Tibial nerve (tissue), 4 donors: ENCODE data around the gene POU6F2.

Source experiments
- EP300 ChIP-seq, 2 donors: sonication (generic); formaldehyde crosslinking; IDR thresholded peaks; one replicate each; pipeline ENCODE4 v1.6.1; 2017; ENCODE audit warnings: antibody characterized with exemption in 2 of 2, mild to moderate bottlenecking in 1 of 2
- TF ChIP-seq, protein P1 (sequence below), 5 experiments: fragments of 200-600 bp in 3 of 5; fragments of 450-650 bp in 2 of 5; sonication (generic) in 3 of 5; IDR thresholded peaks; one replicate each; pipeline ENCODE4 v1.5.1; 2016 to 2019; ENCODE audit warnings: antibody characterized with exemption in 5 of 5, mild to moderate bottlenecking in 3 of 5, moderate library complexity in 2 of 5

- TF ChIP-seq, protein P1, sequence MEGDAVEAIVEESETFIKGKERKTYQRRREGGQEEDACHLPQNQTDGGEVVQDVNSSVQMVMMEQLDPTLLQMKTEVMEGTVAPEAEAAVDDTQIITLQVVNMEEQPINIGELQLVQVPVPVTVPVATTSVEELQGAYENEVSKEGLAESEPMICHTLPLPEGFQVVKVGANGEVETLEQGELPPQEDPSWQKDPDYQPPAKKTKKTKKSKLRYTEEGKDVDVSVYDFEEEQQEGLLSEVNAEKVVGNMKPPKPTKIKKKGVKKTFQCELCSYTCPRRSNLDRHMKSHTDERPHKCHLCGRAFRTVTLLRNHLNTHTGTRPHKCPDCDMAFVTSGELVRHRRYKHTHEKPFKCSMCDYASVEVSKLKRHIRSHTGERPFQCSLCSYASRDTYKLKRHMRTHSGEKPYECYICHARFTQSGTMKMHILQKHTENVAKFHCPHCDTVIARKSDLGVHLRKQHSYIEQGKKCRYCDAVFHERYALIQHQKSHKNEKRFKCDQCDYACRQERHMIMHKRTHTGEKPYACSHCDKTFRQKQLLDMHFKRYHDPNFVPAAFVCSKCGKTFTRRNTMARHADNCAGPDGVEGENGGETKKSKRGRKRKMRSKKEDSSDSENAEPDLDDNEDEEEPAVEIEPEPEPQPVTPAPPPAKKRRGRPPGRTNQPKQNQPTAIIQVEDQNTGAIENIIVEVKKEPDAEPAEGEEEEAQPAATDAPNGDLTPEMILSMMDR (IDR thresholded peaks at IDR 0.05): no peak
- no peak for TF ChIP-seq EP300 (IDR thresholded peaks at IDR 0.05)
Observed at GRCh38 chr7:39509436-39509835, 531.7 kb downstream of the POU6F2 start.
